ENCODE measurements around the gene AP3B1. TPM values are rescaled to one million over a fixed set of nuclear protein-coding genes. Genes with fewer than 3 reads are reported as not detected.

The AP3B1 gene
- total and polyA plus RNA-seq, 2 of the 8 experiments (the other 6 are each of a cell fraction or from before 2014, with no cell fraction given): 45.8 to 48.3 TPM

DNA sequence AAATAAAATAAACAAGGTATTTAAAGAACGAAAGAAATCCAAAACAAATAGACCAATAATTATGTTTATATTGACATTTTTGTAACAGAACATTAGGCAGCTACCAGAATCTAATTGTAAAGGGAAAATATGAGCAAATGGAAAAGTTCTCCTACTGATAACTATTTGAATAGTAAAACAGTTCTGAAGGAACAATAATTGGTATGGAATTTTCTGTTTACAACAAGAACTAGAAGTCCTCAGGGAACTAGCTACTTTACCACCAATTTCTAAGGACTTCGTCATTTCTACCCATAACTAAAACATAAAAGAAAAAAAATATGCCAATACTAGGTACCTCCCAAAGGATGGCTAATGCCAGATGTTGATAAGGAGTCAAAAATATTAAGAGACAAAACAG lies 58.5 kb downstream of the AP3B1 start:
- H3K4me3 ChIP-seq (ENCODE audit: extremely low read depth in 1 of 4, insufficient read depth in 2 of 4, low read depth in 3 of 4, low read length in 4 of 4): no peak overlapping the region
- H3K23ac ChIP-seq (ENCODE audit: insufficient read length): no peak overlapping the region
- H2AK5ac ChIP-seq (ENCODE audit: low read depth, low read length): no peak overlapping the region
- peaks cover 0 to 5% of the 10 kb centered on the region in 2 experiments; a peak in 1 of 4 replicates for H3K79me2 ChIP-seq (ENCODE audit: control insufficient read depth in 1 of 2, insufficient read depth in 2 of 2, low read length in 2 of 2)
- H4K20me1 ChIP-seq (replicated peaks in 1 of 2; ENCODE audit: control insufficient read depth in 1 of 2, insufficient read depth in 2 of 2, low read length in 2 of 2): no peaks in the 10 kb centered on the region
- H3K9ac ChIP-seq (replicated peaks in 1 of 4; ENCODE audit: extremely low read depth in 1 of 4, low read depth in 3 of 4, low read length in 3 of 4): no peak overlapping the region
- no peak overlapping the region for H3K14ac ChIP-seq (ENCODE audit: insufficient read length)
- no peak overlapping the region for H3K4ac ChIP-seq (replicated peaks; ENCODE audit: insufficient read length, low read depth, low read length)
- no peak overlapping the region for H3K27ac ChIP-seq (ENCODE audit: low read depth, low read length)
- WGBS, 2 experiments (ENCODE audit: extremely low coverage in 1 of 2, insufficient coverage in 1 of 2, insufficient read length in 1 of 2, insufficient replicate concordance in 2 of 2, low coverage in 1 of 2, low lambda C conversion rate in 2 of 2, missing lambda C conversion rate in 1 of 2): 100% methylated on average over 2 of the region's 2 CpGs; no CpG with 5 or more reads in 1 of the 2 experiments
- no peak overlapping the region for H3K18ac ChIP-seq (ENCODE audit: extremely low read depth, low read length)
- no peaks in the 10 kb centered on the region for H3K9me3 ChIP-seq (ENCODE audit: insufficient read depth in 2 of 2, low read depth in 1 of 2, low read length in 1 of 2)
- CTCF ChIA-PET (ENCODE audit: partially characterized antibody): interaction anchor here (0.9 to 1.3 kb wide), 5 partner anchors 9 to 201 kb away, joined by 3 read pairs; no protein-coding TSS in a partner anchor
- H4K5ac ChIP-seq (ENCODE audit: insufficient read length, low read depth, low read length): no peak overlapping the region
- no peaks in the 10 kb centered on the region for H3K23me2 ChIP-seq (ENCODE audit: low read depth, low read length)
- DNase-seq (ENCODE audit: low read depth in 1 of 2, low spot score in 2 of 2) (no peak), FAIRE-seq (no peak)
- no peak overlapping the region for H2BK12ac ChIP-seq (ENCODE audit: low read depth, low read length)
- no peak overlapping the region for H4K91ac ChIP-seq (replicated peaks; ENCODE audit: insufficient read length, low read length)
- no peak overlapping the region for H2BK120ac ChIP-seq (replicated peaks; ENCODE audit: low read depth, low read length)
- no peak overlapping the region for H2AFZ ChIP-seq (ENCODE audit: low read length)
- H3K36me3 ChIP-seq (ENCODE audit: control insufficient read depth in 2 of 4, insufficient read depth in 4 of 4, low read length in 3 of 4): peaks cover 0 to 3% (median 0%) of the 10 kb centered on the region in 4 experiments; a peak in 2 of 8 replicates
- no peak overlapping the region for H4K8ac ChIP-seq (ENCODE audit: extremely low read depth, insufficient read depth, low read length)
- no peak overlapping the region for H2BK20ac ChIP-seq (ENCODE audit: low read length)
- H3K4me2 ChIP-seq (ENCODE audit: insufficient read depth in 1 of 2, low read depth in 2 of 2, low read length in 2 of 2): no peak overlapping the region
- no peak overlapping the region for H2BK5ac ChIP-seq (ENCODE audit: low read depth, low read length)
- H3K27me3 ChIP-seq (replicated peaks in 1 of 4; ENCODE audit: control insufficient read depth in 3 of 4, extremely low read depth in 1 of 4, insufficient read depth in 3 of 4, low read length in 3 of 4): peaks cover 0 to 1% (median 0%) of the 10 kb centered on the region in 4 experiments; a peak in 1 of 7 replicates
- POLR2A ChIA-PET (ENCODE audit: partially characterized antibody): interaction anchor here (1.6 kb wide), 1 partner anchor 59 kb away, joined by 3 read pairs; the partner anchor contains the start of gene AP3B1
- no peak overlapping the region for H3K56ac ChIP-seq (replicated peaks; ENCODE audit: insufficient read length, low read depth, low read length)
- no peaks in the 10 kb centered on the region for H3K4me1 ChIP-seq (replicated peaks in 1 of 4; ENCODE audit: control insufficient read depth in 3 of 4, insufficient read depth in 4 of 4, low read length in 3 of 4)
- H2BK15ac ChIP-seq (ENCODE audit: low read length): no peak overlapping the region
- H3K79me1 ChIP-seq (ENCODE audit: low read depth, low read length): peaks cover 2% of the 10 kb centered on the region; the same call in 1 of the 2 replicates

Data from H1 (cell line).